OCI-LY3 (cell line): ENCODE results near the gene NPSR1.

Experiments
- CTCF ChIP-seq: fragments of 200-600, 300-600 bp; sonication (generic); IDR thresholded peaks from 2 replicates; pipeline ENCODE4 v1.5.1; 2014; ENCODE audit warnings: antibody characterized with exemption, low read length, low read depth
- EZH2phosphoT487 ChIP-seq: fragments of 200-600 bp; shearing (Covaris generic); IDR thresholded peaks from 2 replicates; pipeline ENCODE4 v1.6.1; 2018; ENCODE audit warnings: antibody characterized with exemption, mixed run types, low read depth

- no peak for TF ChIP-seq CTCF
- TF ChIP-seq EZH2phosphoT487 = no peak
Observed at GRCh38 chr7:34760271-34760670, 102.3 kb downstream of the NPSR1 start.
